Adipocyte (in vitro differentiated cells): ENCODE results near the gene GALNT17.

Experiments used
- DNase-seq: peaks from one replicate; pipeline ENCODE4 v3.0.0-alpha.2; 2015; ENCODE audit warnings: low read depth
- H3K27me3 ChIP-seq: replicated peaks from 2 replicates; pipeline ENCODE4 v1.7.0; 2013; ENCODE audit warnings: mild to moderate bottlenecking, low read length, moderate library complexity; ENCODE audit not compliant: control insufficient read depth, insufficient read depth
- H3K36me3 ChIP-seq: 2 replicates; pipeline ENCODE4 v1.7.0; 2013; ENCODE audit warnings: low read length, mild to moderate bottlenecking, moderate library complexity; ENCODE audit not compliant: control insufficient read depth, insufficient read depth, severe bottlenecking
- H3K4me1 ChIP-seq: 2 replicates; pipeline ENCODE4 v1.7.0; 2013; ENCODE audit warnings: mild to moderate bottlenecking, low read length, moderate library complexity; ENCODE audit not compliant: control insufficient read depth, insufficient read depth
- H3K4me3 ChIP-seq: 2 replicates; pipeline ENCODE4 v1.7.0; 2013; ENCODE audit warnings: mild to moderate bottlenecking, low read length, moderate library complexity
- H3K9ac ChIP-seq: 2 replicates; pipeline ENCODE4 v1.7.0; 2013; ENCODE audit warnings: mild to moderate bottlenecking, low read length, moderate library complexity
- H3K9me3 ChIP-seq: 2 replicates; pipeline ENCODE4 v1.7.0; 2013; ENCODE audit warnings: mild to moderate bottlenecking, low read length, moderate library complexity; ENCODE audit not compliant: control insufficient read depth

The GALNT17 gene

DNA sequence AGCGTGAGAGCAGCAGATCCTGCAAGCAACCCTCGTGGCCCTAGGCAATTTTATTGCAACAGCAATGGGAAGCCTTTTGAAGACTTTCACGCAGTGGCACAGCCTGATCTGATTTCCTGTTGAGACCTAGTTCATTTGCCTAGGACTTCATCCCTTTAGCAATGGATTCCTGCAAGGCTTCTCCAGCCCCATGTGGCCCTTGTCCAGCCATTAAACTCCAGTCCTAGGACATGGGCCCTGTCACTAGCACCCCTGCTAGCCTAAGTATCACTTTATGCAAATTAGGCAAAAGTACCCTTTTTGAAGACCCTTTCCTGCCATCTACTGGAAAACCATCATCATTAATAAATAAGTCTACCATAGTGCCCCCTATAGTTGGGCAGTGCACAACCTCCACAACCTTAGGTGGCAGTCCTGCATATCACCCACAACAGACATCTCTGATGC, 379.4 kb downstream of the GALNT17 start:
- DNase-seq = no peak
- Histone ChIP-seq H3K4me3 (no peak overlapping the region), H3K9me3 (peaks cover 11% of the 10 kb centered on the region), H3K9ac (no peak overlapping the region), H3K27me3 (no peaks in the 10 kb centered on the region), H3K36me3 (no peaks in the 10 kb centered on the region), H3K4me1 (no peaks in the 10 kb centered on the region)

GRCh38 chr7:71517940-71518699, 386.2 kb downstream of the GALNT17 start:
- no peaks in the 10 kb centered on the region for H3K36me3 ChIP-seq
- peaks cover 19% of the 10 kb centered on the region for H3K9me3 ChIP-seq

DNA sequence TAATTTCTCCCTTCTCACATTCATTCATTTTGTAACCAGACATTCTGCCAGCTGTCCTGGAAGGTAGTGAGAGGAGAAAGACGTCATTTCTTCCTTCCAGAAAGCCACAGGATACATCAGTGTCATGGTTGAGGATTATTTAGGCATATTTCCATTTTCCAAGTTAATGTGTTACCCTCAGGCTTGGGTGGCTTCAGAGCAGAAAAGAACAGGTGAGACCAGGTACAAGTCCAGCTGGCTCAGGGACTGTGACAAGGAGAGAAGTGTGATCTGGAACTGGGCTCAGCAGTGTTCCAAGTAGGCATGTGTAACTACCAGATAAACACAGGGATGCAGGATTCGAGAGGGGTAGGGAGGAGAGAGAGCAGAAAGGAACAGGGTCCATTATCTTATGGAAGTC, 386.9 kb downstream of the GALNT17 start:
- H3K4me3 ChIP-seq = no peak overlapping the region
- no peak overlapping the region for H3K9ac ChIP-seq
- DNase-seq = no peak
- H3K4me1 ChIP-seq = peaks cover 11% of the 10 kb centered on the region
- peaks cover 6% of the 10 kb centered on the region for H3K27me3 ChIP-seq
- peaks cover 19% of the 10 kb centered on the region for H3K9me3 ChIP-seq
- H3K36me3 ChIP-seq = no peaks in the 10 kb centered on the region

More at GRCh38 chr7:71517940-71518699, 386.2 kb downstream of the GALNT17 start:
- no peak overlapping the region for H3K9ac ChIP-seq
- peaks cover 6% of the 10 kb centered on the region for H3K27me3 ChIP-seq
- no peak overlapping the region for H3K4me3 ChIP-seq
- no peak for DNase-seq
- H3K4me1 ChIP-seq = peaks cover 11% of the 10 kb centered on the region

DNA sequence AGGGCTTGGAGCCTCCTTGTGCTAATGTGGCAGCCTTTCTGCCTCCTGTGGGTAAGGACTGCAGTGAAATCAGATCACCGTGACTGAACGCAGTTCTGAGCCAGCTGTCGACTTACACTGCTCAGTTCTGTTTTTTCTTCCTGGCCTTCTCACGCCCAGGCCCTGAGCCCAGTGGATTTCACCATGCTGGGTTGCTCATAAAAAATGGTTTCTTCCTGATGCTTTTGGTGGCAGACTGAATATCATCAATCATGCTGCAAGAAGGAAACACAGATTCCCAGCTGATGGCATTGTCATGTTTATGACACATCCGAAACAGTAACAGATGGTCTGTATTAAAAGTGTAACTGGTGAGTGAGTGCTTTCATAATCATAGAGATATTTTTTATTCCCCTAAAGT, 389.6 kb downstream of the GALNT17 start:
- Histone ChIP-seq H3K36me3 (no peaks in the 10 kb centered on the region), H3K9ac (peak overlapping the region; percentile 16), H3K9me3 (peaks cover 8% of the 10 kb centered on the region), H3K4me1 (peaks cover 11% of the 10 kb centered on the region), H3K27me3 (peaks cover 6% of the 10 kb centered on the region), H3K4me3 (no peak overlapping the region)
- DNase-seq = peak; percentile 27

GRCh38 chr7:71526106-71526505, 394.2 kb downstream of the GALNT17 start:
- no peak for DNase-seq
- Histone ChIP-seq H3K27me3 (no peaks in the 10 kb centered on the region), H3K9ac (no peak overlapping the region), H3K36me3 (no peaks in the 10 kb centered on the region), H3K4me3 (no peak overlapping the region), H3K4me1 (peaks cover 9% of the 10 kb centered on the region), H3K9me3 (no peaks in the 10 kb centered on the region)

GRCh38 chr7:71527213-71527612, 395.3 kb downstream of the GALNT17 start:
- Histone ChIP-seq H3K9ac (no peak overlapping the region), H3K9me3 (no peaks in the 10 kb centered on the region), H3K27me3 (peaks cover 3% of the 10 kb centered on the region), H3K4me1 (peaks cover under 1% of the 10 kb centered on the region), H3K4me3 (no peak overlapping the region), H3K36me3 (no peaks in the 10 kb centered on the region)
- no peak for DNase-seq

DNA sequence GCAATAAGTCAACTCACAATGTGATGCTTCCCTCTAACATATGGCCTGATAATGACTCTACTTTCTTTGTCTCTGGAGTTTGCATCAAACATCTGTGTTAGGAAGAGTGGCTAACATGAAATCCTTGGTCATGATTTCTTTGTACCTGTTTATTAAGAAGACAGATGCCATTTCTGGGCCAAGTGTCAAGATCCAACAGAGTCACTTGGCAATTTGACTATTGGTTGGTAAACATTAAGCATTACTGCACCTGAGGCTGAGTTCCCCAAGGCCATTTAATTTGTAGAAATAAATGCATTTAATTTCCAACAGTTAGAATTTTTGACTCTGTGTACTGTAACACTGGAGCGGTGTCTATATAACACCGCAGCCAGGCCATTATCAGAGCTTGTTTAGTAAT, 403.7 kb downstream of the GALNT17 start:
- no peak for DNase-seq
- H3K9me3 ChIP-seq = no peaks in the 10 kb centered on the region
- no peaks in the 10 kb centered on the region for H3K36me3 ChIP-seq
- H3K4me3 ChIP-seq = no peak overlapping the region
- H3K4me1 ChIP-seq = no peaks in the 10 kb centered on the region
- peaks cover 3% of the 10 kb centered on the region for H3K27me3 ChIP-seq
- H3K9ac ChIP-seq = no peak overlapping the region

GRCh38 chr7:71538210-71538609, 406.3 kb downstream of the GALNT17 start:
- Histone ChIP-seq H3K9ac (no peak overlapping the region), H3K27me3 (no peaks in the 10 kb centered on the region), H3K4me3 (no peak overlapping the region), H3K4me1 (no peaks in the 10 kb centered on the region), H3K9me3 (no peaks in the 10 kb centered on the region), H3K36me3 (no peaks in the 10 kb centered on the region)
- no peak for DNase-seq

DNA sequence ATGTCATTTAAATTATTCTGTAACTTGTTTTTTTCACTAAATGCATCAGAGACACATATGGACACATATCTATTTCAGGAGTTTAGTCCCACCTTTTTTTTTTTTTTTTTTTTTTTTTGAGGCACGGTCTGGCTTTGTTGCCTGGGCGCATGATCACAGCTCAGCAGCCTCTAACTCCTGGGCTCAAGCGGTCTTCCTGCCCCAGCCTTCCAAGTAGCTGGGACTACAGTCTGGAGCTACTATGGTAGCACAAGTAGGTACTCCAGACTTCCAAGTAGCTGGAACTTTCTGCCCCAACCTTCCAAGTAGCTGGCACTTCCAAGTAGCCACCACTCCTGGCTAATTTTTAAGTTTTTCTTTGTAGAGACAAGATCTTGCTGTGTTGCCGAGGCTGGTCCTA, 407.7 kb downstream of the GALNT17 start:
- H3K9me3 ChIP-seq = no peaks in the 10 kb centered on the region
- H3K4me3 ChIP-seq = no peak overlapping the region
- H3K4me1 ChIP-seq = no peaks in the 10 kb centered on the region
- no peak for DNase-seq
- no peak overlapping the region for H3K9ac ChIP-seq
- no peaks in the 10 kb centered on the region for H3K36me3 ChIP-seq
- no peaks in the 10 kb centered on the region for H3K27me3 ChIP-seq

- Histone ChIP-seq H3K9me3 (no peaks in the 10 kb centered on the region), H3K9ac (no peak overlapping the region), H3K4me3 (no peak overlapping the region), H3K27me3 (no peaks in the 10 kb centered on the region), H3K36me3 (no peaks in the 10 kb centered on the region), H3K4me1 (no peaks in the 10 kb centered on the region)
- no peak for DNase-seq
Measured at GRCh38 chr7:71541707-71542353, 409.9 kb downstream of the GALNT17 start.

- Histone ChIP-seq H3K4me1 (no peaks in the 10 kb centered on the region), H3K4me3 (no peak overlapping the region), H3K9ac (no peak overlapping the region), H3K27me3 (no peaks in the 10 kb centered on the region), H3K36me3 (no peaks in the 10 kb centered on the region), H3K9me3 (no peaks in the 10 kb centered on the region)
- DNase-seq = no peak
Measured at GRCh38 chr7:71543396-71543795, 411.5 kb downstream of the GALNT17 start.
